AG09309 (cell line): Measurements from ENCODE around the gene PLA2G2D.

ENCODE experiments used
- DNase-seq: peaks from one replicate; pipeline ENCODE4 v3.0.0-alpha.2; 2010; ENCODE audit warnings: low read depth
- H3K4me3 ChIP-seq: 2 replicates; pipeline ENCODE4 v1.5.1; 2011; ENCODE audit warnings: mild to moderate bottlenecking, low read depth, low read length, moderate library complexity; ENCODE audit not compliant: control insufficient read depth
- CTCF ChIP-seq: IDR thresholded peaks from 2 replicates; pipeline ENCODE4 v1.5.1; 2011; ENCODE audit warnings: mild to moderate bottlenecking, low read depth, low read length, inconsistent platforms; ENCODE audit not compliant: insufficient read depth, control insufficient read depth; ENCODE audit errors: missing control alignments

Gene PLA2G2D

GRCh38 chr1:20090641-20091040 is 28.7 kb downstream of the PLA2G2D start:
- no peak for TF ChIP-seq CTCF
- no peak for DNase-seq
- no peak overlapping the region for H3K4me3 ChIP-seq

GRCh38 chr1:20090119-20090518 is 29.2 kb downstream of the PLA2G2D start:
- DNase-seq = no peak
- H3K4me3 ChIP-seq = no peak overlapping the region
- TF ChIP-seq CTCF = no peak

GRCh38 chr1:20089328-20090077 is 29.8 kb downstream of the PLA2G2D start:
- DNase-seq = no peak
- TF ChIP-seq CTCF = no peak
- no peak overlapping the region for H3K4me3 ChIP-seq

GRCh38 chr1:20087668-20088067 is 31.7 kb downstream of the PLA2G2D start:
- H3K4me3 ChIP-seq = no peak overlapping the region
- TF ChIP-seq CTCF = peak; percentile 19
- no peak for DNase-seq

GRCh38 chr1:20086800-20087199 is 32.5 kb downstream of the PLA2G2D start:
- no peak for TF ChIP-seq CTCF
- H3K4me3 ChIP-seq = no peak overlapping the region
- DNase-seq = no peak

- no peak for DNase-seq
- no peak for TF ChIP-seq CTCF
- H3K4me3 ChIP-seq = no peak overlapping the region
Observed at GRCh38 chr1:20083178-20083944, 36.0 kb downstream of the PLA2G2D start.

GRCh38 chr1:20082772-20083171 is 36.6 kb downstream of the PLA2G2D start:
- no peak for TF ChIP-seq CTCF
- no peak overlapping the region for H3K4me3 ChIP-seq
- DNase-seq = no peak
